GM21367 (cell line): Measurements from ENCODE around the gene PPM1M.

Source experiments
- ATAC-seq: cut with Tn5 transposase; IDR thresholded peaks from one replicate; pipeline ENCODE4 v1.9.1; 2021; ENCODE audit not compliant: unreplicated experiment

PPM1M gene

DNA sequence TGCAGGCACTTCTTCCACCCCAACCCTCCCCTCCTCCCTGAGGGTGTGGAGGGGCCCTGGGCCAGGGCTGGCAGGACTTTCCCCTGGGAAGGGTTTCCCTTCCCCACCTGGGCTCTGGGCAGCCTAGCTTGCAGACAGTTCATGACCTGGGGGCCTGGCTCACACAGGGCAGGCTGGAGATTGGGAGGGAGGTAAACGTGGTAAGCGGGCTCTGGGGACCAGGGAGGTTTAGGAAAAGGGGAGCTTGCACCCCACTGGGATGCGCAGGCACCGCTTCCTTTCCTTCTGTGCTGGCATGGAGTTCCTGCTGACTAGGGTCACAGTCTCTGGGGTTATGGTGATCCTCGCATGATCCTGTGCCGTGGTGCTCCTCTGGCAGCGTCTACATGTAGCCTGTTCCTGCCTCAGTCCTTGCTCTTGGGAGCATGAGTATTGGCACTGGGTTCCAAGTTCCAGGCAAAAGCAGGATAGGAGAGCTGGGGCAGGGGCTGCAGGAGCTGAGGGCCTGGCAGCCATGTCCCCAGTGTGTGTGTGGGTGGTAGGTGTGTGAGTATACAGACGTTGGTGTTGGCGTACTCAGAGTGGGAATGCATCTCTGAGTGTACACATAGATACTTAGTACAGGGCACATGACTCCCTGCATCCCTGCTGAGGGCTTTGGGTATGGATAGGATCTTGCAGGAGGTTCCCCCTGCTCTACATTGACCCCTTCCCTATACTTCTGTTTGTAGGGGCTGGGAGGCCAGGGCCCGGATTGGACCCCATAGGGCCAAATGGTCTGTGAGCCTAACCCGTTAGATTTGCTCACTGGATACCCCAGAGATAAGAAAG, 49.0 kb downstream of the PPM1M start:
- ATAC-seq: no peak

- no peak for ATAC-seq
Observed at GRCh38 chr3:52295671-52296208, 50.2 kb downstream of the PPM1M start.

GRCh38 chr3:52297242-52298148, 51.9 kb downstream of the PPM1M start:
- ATAC-seq: no peak

- no peak for ATAC-seq
Observed at GRCh38 chr3:52298149-52299098, 52.9 kb downstream of the PPM1M start.

DNA sequence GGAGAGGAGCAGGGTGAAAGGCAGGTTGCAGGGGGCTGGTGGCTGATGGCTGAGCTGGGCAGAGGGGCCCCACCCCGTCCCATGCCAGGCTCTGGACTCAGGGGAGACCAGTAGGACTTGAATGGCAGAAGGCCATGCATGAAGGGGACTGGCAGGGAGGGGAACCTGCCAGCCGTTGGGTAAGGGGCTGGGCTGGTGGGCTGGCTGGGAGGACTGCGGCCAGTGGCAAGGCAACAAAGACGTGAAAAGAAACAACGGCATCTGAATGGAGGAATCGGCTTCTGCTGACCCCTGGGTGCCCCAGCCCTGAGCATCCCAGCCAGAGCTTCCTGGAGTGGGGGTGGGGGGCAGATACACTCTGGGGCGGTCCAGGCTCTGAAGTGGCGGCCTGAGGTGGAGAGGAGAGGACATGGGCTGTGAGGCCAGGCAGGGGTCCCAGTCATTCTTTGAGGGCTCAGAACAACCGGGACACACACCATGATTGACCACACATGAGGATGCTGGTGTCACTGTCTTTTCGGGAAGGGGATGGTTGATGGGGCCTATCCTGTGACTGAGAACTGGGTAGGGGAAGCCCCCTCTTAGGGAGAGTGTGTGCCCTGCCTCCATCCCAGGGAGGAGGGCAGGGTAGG, 53.8 kb downstream of the PPM1M start:
- ATAC-seq: no peak
